Measurements from ENCODE around the gene PRSS33. TPM values are rescaled to one million over a fixed set of nuclear protein-coding genes. Genes with fewer than 3 reads are reported as not detected.

Gene PRSS33
- polyA plus RNA-seq, 1 of the 3 experiments (the other 2 are of a cell fraction), result not detected

- TF ChIP-seq NFIC (IDR thresholded peaks at IDR 0.05; ENCODE audit: borderline replicate concordance) (no peak), CTCF (IDR thresholded peaks at IDR 0.05) (no peak), FOXM1 (IDR thresholded peaks at IDR 0.05; ENCODE audit: low read depth) (no peak), EP300 (IDR thresholded peaks at IDR 0.05; ENCODE audit: borderline replicate concordance in 1 of 2, low read depth in 1 of 2, low read length in 1 of 2) (no peak), RCOR1 (IDR thresholded peaks at IDR 0.05; ENCODE audit: low read length) (no peak), MAX (IDR thresholded peaks at IDR 0.05; ENCODE audit: low read depth) (no peak), CHD2 (IDR thresholded peaks at IDR 0.05; ENCODE audit: low read length, partially characterized antibody) (no peak), JUND (IDR thresholded peaks at IDR 0.05) (no peak), RXRA (IDR thresholded peaks at IDR 0.05; ENCODE audit: borderline replicate concordance, low read depth) (no peak), TEAD4 (IDR thresholded peaks at IDR 0.05; ENCODE audit: borderline replicate concordance, insufficient read depth) (no peak), TAF1 (IDR thresholded peaks at IDR 0.05; ENCODE audit: borderline replicate concordance, low read depth, low read length) (no peak), FOSL2 (IDR thresholded peaks at IDR 0.05; ENCODE audit: borderline replicate concordance, low read depth) (no peak), GATA2 (CRISPR knock-in tag; IDR thresholded peaks at IDR 0.05) (no peak), RFX5 (IDR thresholded peaks at IDR 0.05; ENCODE audit: low read length) (no peak), MXI1 (IDR thresholded peaks at IDR 0.05; ENCODE audit: low read depth, low read length) (no peak), MEF2A (IDR thresholded peaks at IDR 0.05; ENCODE audit: borderline replicate concordance, low read depth) (no peak)
- H3K27me3 ChIP-seq (ENCODE audit: insufficient read depth), result no peaks in the 10 kb centered on the region
- no peaks in the 10 kb centered on the region for H4K20me1 ChIP-seq (ENCODE audit: insufficient read depth)
- no peak overlapping the region for H3K27ac ChIP-seq (ENCODE audit: low read depth in 2 of 2, low read length in 1 of 2)
- peaks cover 0 to 7% of the 10 kb centered on the region in 2 experiments; a peak in 1 of 4 replicates for H3K4me1 ChIP-seq (ENCODE audit: control insufficient read depth in 1 of 2, insufficient read depth in 2 of 2, low read depth in 1 of 2, low read length in 1 of 2)
- H3K4me2 ChIP-seq, result no peak overlapping the region
- DNase-seq, result no peak
- no peak overlapping the region; a peak in 1 of 4 replicates for H3K4me3 ChIP-seq (ENCODE audit: low read depth in 2 of 2, low read length in 1 of 2)
- H3K9me2 ChIP-seq, result no peaks in the 10 kb centered on the region
- H3K9ac ChIP-seq, result no peak overlapping the region
- no peaks in the 10 kb centered on the region for H3K9me3 ChIP-seq
- CTCF ChIA-PET, result no interaction called here
- H2AFZ ChIP-seq (ENCODE audit: low read depth), result no peak overlapping the region
- POLR2A ChIA-PET, result no interaction called here
- WGBS (ENCODE audit: low lambda C conversion rate), result 62% methylated on average over 3 of the region's 3 CpGs
- no peaks in the 10 kb centered on the region for H3K79me2 ChIP-seq (ENCODE audit: insufficient read depth)
- H3F3A ChIP-seq (replicated peaks; ENCODE audit: insufficient read depth), result no peaks in the 10 kb centered on the region
- H3K36me3 ChIP-seq (replicated peaks in 1 of 2; ENCODE audit: control insufficient read depth in 1 of 2, insufficient read depth in 2 of 2, low read length in 1 of 2), result no peaks in the 10 kb centered on the region
Measured at GRCh38 chr16:2803545-2804195, 16.3 kb upstream of the PRSS33 start.

GRCh38 chr16:2799859-2800226 lies 12.5 kb upstream of the PRSS33 start:
- CTCF ChIA-PET, result interaction anchor here (1.5 to 1.6 kb wide), 2 partner anchors 9 to 120 kb away, joined by 4 to 5 read pairs; no protein-coding TSS in a partner anchor
- 36% methylated on average over 1 of the region's 1 CpG for WGBS (ENCODE audit: low lambda C conversion rate)
- TF ChIP-seq SMC3 (IDR thresholded peaks at IDR 0.05; ENCODE audit: low read depth, low read length) (no peak), CTCF (IDR thresholded peaks at IDR 0.05) (no peak), RAD21 (IDR thresholded peaks at IDR 0.05; ENCODE audit: low read length) (no peak), USF1 (IDR thresholded peaks at IDR 0.05; ENCODE audit: borderline replicate concordance, low read depth) (no peak), POLR2AphosphoS5 (IDR thresholded peaks at IDR 0.05; ENCODE audit: low read depth, low read length) (no peak), MXI1 (IDR thresholded peaks at IDR 0.05; ENCODE audit: low read depth, low read length) (peak; percentile 53; the same call in 1 of the 2 replicates)
- TF ChIP-seq, protein P1, sequence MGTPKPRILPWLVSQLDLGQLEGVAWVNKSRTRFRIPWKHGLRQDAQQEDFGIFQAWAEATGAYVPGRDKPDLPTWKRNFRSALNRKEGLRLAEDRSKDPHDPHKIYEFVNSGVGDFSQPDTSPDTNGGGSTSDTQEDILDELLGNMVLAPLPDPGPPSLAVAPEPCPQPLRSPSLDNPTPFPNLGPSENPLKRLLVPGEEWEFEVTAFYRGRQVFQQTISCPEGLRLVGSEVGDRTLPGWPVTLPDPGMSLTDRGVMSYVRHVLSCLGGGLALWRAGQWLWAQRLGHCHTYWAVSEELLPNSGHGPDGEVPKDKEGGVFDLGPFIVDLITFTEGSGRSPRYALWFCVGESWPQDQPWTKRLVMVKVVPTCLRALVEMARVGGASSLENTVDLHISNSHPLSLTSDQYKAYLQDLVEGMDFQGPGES (IDR thresholded peaks at IDR 0.05; ENCODE audit: low read depth, low read length), result no peak

More at GRCh38 chr16:2799859-2800226, 12.5 kb upstream of the PRSS33 start:
- H3K9me2 ChIP-seq, result no peaks in the 10 kb centered on the region
- H3K4me2 ChIP-seq, result no peak overlapping the region
- H3K79me2 ChIP-seq (ENCODE audit: insufficient read depth), result no peaks in the 10 kb centered on the region
- no peaks in the 10 kb centered on the region for H3K9me3 ChIP-seq
- POLR2A ChIA-PET, result interaction anchor here (1.5 kb wide), 1 partner anchor 22 kb away, joined by 5 read pairs; the partner anchor contains the start of gene ELOB
- no peak overlapping the region for H2AFZ ChIP-seq (ENCODE audit: low read depth)
- no peaks in the 10 kb centered on the region for H3F3A ChIP-seq (replicated peaks; ENCODE audit: insufficient read depth)
- H3K27ac ChIP-seq (ENCODE audit: low read depth in 2 of 2, low read length in 1 of 2), result peak overlapping the region in 1 of 2 experiments; percentile 79; a peak in 2 of 4 replicates
- peaks cover 0 to 7% of the 10 kb centered on the region in 2 experiments; a peak in 1 of 4 replicates for H3K4me1 ChIP-seq (ENCODE audit: control insufficient read depth in 1 of 2, insufficient read depth in 2 of 2, low read depth in 1 of 2, low read length in 1 of 2)
- no peaks in the 10 kb centered on the region for H4K20me1 ChIP-seq (ENCODE audit: insufficient read depth)
- no peaks in the 10 kb centered on the region for H3K27me3 ChIP-seq (ENCODE audit: insufficient read depth)
- H3K36me3 ChIP-seq (replicated peaks in 1 of 2; ENCODE audit: control insufficient read depth in 1 of 2, insufficient read depth in 2 of 2, low read length in 1 of 2), result no peaks in the 10 kb centered on the region
- DNase-seq, result no peak
- H3K4me3 ChIP-seq (ENCODE audit: low read depth in 2 of 2, low read length in 1 of 2), result no peak overlapping the region
- H3K9ac ChIP-seq, result no peak overlapping the region

Data from SK-N-SH (cell line).